Stimulated activated CD8-positive, alpha-beta memory T cell treated with anti-CD3 and anti-CD28 coated beads, Interleukin-7, amount 100 ng/mL, for 48 hours (primary cell): ENCODE measurements around the gene REXO1.

ENCODE experiments used
- DNase-seq, 2 donors: peaks; one replicate each; pipeline ENCODE4 v3.0.0-alpha.2; 2020; ENCODE audit warnings: low read depth in 1 of 2; ENCODE audit errors: extremely low read depth in 1 of 2

REXO1 gene

DNA sequence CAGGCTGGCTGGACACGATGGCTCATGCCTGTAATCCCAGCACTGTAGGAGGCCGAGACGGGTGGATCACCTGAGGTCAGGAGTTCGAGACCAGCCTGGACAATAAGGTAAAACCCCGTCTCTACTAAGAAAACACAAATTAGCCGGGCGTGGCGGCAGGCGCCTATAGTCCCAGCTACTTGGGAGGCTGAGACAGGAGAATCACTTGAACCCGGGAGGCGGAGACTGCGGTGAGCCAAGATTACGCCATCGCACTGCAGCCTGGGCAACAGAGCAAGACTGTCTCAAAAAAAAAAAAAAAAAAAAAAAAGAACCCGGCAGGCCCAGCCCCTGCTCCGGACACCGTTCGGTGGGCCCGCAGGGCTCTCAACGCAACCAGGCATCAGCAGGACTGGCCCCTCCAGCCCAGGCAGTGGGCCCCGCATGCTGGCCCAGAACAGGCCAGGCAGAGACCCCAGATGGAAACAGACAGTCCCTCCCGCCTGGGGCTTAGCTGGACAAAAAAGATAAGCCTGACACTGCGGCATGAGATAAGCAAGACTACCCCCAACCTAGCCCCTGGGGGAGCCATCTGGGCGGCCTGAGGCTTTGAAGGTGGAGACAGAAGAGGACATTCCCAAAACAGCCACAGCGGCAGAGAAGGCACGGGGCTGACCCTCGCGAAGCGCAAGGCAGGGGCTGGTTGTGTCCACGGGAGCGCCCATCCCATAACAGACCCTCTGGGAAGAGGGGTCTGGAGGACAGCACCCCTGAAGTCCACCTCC lies 11.6 kb downstream of the REXO1 start:
- no peak for DNase-seq

DNA sequence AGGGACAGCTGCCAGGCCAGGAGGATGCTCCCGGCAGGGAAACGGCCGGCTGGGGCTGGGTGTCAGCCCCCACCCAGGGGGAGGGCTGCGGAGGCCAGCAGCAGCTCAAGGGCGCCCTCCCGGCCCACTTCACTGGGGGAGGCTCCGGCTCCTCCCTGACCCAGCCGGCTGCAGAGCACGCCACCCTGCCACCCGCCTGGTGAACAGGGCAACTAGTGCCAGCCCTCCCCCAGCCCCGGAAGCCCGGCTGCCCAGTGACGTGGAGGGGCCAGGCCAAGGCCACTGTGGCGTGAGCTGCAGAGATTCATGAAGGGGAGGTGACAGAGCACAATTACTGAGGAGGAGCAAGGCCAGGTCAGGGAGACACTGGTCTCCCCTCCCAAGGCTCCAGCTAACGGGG lies 14.7 kb downstream of the REXO1 start:
- DNase-seq, result no peak

DNA sequence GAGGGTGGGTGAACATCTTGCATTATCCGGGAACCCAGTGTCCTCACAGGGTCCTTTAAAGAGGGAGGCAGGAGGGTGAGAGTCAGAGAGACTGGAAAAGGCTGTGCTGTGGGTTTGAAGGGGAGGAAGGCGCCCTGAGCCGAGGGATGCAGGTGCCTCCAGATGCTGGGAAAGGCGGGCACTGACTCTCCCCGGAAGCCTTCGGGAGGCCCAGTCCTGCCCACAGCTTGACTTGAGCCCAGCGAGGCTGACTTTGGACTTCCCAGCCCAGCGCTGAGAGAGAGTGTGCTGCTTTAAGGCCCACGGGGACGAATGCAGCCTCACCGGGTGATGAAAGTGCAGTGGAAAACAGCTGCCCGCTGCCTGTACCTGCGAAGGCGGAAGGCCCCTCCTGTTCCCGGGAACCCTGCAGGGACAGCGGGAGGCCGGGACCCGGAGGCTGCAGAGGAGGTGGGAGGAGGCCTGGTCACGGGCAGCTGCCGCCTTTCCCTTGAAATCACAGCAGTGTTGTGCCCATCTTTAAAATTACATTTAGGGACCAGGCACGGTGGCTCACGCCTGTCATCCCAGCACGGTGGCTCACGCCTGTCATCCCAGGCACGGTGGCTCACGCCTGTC lies 16.1 kb downstream of the REXO1 start:
- no peak for DNase-seq

DNA sequence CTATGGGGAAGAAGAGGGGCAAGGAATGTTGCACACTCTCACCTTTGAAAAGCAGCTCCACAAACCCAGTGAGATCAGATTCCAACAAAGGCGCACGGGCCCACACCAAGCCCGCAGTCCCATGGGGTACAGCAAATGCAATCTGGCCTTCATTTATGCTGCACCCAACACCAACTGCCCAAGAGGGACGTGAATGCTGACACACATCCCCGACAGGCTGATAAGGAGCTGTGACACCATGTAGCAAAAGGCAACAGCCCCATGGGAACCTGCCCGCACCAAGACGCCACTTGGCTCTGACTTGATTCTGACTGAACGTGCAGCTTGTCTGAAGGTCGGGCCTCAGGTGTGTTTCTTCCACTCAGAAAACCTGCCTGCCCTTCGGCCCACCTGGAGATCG lies 17.3 kb downstream of the REXO1 start:
- DNase-seq, result no peak

DNA sequence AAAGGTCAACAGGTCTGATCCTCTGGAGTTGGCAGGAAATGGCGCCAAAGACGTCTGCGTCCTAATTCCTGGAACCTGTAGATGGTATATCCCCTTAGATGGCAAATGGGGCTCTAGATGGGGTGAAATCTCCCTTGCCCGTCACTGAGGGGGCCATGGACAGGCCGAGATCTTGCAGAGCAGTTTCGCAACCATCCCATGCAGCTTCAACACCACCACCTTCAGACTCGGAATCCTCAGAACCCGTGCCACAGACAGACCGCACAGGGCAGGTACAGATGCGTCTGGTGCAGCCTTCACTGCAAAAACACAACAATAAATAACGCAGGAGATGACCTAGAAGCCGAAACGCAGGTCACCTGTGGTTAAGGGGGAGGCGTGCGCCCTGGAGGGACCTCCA lies 17.7 kb downstream of the REXO1 start:
- no peak for DNase-seq

DNA sequence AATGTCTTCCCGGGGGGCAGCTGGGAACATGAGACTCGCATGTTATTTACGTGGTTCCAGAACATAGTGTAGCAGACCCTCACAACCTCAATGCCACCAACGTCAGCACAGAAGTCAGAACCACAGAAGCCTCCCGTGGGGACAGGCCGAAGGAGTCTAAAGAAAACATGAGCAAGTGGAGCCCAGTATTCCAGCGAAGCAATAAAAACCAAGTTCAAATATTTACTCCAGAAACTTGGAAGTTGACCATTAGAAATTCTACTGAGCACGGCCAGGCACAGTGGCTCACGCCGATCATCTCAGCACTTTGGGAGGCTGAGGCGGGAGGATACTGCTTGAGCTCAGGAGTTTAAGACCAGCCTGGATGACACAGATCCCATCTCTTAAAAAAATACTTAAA lies 18.3 kb downstream of the REXO1 start:
- DNase-seq, result no peak

DNA sequence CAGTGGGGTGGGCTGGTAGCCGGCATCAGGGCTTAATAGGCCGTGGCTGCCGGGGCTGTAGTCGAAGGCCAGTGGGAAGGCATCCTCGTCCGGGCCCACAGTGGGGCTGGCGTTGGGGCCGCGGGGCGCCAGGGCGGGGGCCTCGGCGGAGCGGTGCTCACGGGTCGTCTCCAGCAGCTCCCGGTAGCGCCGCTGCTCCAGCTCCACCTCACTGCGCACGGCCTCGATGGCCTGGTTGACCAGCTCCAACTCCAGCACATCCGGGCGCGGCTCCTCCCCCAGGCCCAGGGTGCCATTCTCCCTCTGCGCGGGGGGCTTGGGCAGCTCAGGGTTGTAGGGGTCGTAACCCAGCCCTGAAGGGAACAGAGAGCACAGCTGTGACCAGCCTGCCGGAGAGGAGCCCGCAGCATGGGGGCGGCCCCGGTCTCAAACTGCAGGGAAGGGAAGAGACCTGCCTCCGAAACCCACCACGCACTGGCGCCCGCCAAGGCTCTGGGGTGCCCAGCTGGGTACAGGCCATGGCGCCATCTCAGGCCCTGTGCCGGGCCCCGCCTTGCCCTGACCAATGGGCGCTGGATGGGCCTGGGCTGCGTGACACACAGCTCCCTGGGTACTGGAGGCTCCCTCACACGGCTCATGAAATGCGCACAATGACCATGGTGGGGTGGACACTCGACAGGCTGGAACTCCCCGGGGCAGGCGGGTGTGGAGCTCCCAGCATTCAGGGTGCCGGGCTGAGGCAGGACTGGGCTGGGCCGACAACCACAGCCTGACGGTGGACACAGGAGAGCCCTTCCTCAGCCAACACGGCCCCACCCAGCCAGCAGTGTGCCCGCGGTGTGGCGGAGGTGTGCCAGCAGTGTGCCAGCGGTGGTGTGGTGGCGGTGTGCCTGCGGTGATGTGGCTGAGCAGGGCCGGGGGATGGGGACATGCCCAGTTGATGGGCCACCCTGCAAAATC lies 19.7 kb downstream of the REXO1 start:
- DNase-seq, result no peak

DNA sequence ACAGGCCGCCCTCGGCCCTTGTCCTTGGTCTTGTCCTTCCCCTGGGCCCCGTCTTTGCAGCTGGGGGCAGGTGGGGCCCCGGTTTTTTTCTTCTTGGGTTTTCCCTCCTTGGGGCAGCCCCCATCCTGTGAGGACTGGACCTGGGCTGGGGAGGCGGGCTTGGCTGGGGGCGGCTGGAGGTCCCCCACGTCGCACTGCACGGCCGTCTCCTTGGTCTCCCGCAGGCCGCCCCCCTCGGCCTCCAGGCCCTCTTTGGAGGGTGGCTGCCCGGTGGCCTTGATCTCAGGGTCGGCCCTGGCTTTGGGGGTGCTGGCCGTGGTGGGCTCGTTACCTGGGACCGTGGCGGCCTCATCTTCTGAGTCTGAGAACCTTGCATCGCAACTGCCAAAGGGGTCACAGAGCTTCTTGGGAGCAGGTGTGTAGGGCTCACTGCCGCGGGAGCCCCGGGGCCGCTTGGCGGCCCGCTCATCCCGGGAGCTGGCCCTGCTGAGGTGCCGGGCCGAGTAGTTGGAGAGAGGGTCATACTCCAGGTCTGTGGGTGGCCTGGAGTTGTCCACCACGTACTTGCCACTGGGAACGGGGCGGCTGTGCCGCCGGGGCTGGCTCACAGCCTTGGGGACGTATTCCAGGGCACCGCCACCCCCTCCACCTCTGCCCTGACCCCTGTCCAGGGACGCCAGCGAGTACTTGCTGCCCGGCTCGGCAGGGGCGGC lies 20.6 kb downstream of the REXO1 start:
- DNase-seq, result no peak

DNA sequence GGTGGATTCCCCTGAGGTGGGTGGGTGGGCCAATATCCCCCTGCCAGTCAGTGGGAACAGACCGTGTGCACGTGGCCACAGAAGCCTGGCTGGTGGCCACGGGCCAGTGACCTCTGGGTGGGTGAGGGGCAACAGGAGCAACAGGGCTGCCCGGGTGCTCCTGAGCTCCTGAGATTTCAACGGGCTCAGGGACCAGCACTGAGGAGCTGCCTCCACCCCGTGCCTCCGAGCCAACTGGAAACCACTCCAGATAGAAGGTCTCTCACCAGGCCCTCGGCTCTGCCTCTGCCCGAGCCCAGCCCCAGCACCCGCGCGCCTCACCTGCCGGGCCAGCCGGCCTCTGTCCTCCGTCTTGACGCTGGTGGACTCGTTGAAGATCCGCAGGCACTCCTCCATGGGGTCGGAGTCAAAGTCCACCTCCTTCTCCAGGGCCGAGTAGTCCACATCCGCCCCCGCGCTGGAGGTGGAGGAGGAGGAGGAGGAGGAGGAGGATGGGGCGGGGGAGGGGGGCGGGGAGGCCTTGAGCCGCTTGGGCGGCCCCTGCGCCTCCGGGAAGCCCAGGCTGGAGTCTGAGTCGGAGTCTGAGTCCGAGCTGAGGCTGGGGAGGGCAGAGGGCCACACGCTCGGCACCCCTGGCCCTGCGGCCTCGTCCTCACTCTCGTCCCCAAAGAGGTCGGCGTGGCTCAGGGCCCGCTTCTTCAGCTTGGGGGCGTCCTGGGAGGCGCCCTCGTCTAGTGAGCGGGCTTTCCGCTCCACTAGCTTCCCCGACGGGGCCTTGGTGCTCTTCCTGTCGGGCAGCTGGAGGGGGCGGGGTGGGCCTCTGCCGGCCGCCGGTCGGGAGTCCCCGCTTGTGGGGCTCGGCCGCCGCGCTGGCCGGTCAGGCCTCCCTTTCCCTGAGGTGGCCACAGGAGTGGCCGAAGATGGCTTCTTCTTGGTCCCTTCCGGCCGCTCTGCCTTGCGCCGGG lies 21.4 kb downstream of the REXO1 start:
- DNase-seq, result no peak

DNA sequence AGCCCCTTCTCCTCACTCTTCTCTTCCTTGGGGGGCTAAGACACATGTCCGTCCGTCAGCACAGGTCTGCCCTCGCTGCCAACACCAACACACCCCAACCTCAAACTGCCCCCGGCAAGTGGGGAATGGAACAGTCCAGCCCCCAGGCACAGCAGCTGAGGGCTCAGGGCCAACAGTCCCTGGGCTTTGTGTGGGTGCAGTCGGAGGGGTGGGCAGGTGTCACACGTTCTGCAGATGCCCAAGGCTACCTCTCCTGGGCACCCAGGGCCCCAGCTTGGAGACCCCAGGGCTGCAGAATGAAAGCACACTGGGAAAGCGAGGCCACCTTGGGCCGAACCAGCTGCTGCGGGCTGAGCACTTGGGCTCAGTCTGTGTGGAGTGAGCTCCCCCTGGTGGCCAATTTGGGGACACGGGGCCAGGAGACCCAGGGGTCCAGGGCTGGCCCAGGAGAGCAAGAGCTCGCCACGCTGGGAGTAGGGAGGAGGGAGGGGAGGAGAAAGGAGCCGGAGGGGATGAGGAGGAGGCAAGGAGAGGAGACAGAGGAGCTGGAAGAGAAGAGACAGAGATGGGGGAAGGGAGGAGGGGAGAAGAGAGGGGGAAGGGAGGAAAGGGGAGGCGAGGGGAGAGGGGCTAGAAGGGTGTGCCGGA lies 22.2 kb downstream of the REXO1 start:
- peak; percentile 33 to 53 for DNase-seq

DNA sequence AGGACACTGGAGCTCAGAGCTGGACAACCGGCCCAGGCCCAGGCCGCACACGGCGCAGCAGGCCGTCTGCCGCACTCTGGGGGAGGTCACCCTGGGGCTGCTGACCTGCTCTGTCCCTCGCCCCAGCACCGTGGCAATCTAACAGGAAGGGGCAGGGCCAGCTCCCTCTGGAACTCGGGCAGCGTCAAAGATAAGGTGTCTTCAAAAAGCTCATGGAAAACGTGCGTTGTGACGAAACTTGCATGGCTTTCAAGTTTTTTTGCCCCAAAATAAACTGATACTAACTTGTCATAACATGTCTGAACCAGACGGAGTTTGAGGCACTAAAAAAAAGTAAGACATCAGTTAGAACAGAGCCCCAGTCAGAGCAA lies 24.0 kb downstream of the REXO1 start:
- no peak for DNase-seq

DNA sequence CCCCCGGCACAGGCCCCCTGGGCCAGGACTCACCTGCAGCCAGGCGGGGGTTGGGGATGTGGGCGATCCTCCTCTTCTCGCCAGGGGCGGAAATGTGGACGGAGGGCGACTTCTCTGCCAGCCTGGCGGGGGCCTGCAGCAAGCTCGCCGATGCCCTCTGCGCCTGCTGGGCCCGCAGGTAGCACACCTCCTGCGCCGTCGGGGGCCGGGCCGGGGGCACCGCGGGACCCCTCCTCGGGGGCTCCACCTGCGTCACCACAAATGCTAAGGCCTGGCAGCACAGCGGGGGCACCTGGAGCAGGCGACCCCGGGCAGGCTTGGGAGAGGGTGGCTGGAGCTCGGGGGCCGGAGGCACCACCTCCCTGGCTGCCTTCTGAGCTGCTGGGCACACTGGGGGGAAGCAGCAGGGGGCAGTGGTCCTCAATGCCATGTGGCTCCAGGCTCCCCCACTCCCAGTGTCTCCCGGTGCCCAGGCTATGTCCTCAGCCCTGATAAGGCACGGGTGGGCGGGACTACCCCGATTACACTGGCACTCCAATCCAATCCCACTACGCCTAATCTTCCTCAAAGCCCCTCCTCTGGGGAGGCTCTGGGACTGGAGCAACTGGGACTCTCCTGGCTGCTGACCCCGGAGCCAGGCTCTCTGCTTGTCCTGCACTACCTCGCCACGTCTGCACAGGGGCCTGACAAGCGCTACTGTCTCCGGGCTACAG lies 24.6 kb downstream of the REXO1 start:
- DNase-seq, result no peak

DNA sequence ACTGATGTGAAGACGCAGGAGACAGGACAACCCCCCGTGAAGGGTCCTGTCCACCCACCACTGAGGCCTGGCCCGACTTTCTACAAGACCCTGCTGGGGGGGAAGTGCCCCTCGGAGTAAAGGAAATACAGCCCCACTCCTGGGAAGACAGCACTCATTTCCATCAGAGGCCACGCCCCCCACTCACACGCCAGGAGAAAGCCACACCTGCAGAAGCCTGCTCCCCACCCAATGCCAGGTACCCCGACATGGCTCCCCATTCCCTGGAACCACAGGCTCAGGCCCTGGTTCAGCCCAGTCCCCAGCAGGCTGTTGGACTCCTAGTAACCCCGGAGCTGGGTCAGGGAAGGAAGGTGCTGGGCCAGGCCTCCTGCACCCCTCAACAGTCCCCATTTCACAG lies 25.3 kb downstream of the REXO1 start:
- no peak for DNase-seq

DNA sequence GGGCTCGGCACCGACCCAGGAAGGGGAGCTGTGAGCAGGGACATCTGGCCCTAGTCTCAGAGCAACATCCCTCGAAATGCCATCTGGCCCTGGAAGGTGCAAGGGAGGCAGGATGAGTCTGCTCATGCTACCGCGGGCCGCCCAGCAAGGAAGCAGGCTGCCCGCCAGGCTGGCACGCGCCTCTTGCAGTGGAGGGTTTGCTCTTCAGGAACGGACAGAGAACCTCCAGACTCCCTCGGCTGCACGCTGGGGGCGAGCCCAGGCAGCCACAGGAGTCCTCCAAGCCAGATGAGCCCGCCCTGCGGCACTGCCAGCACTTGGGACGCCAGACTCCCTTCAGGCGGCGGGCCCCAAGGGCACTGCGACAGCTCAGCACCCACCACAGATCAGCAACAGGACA lies 26.1 kb downstream of the REXO1 start:
- DNase-seq, result no peak

DNA sequence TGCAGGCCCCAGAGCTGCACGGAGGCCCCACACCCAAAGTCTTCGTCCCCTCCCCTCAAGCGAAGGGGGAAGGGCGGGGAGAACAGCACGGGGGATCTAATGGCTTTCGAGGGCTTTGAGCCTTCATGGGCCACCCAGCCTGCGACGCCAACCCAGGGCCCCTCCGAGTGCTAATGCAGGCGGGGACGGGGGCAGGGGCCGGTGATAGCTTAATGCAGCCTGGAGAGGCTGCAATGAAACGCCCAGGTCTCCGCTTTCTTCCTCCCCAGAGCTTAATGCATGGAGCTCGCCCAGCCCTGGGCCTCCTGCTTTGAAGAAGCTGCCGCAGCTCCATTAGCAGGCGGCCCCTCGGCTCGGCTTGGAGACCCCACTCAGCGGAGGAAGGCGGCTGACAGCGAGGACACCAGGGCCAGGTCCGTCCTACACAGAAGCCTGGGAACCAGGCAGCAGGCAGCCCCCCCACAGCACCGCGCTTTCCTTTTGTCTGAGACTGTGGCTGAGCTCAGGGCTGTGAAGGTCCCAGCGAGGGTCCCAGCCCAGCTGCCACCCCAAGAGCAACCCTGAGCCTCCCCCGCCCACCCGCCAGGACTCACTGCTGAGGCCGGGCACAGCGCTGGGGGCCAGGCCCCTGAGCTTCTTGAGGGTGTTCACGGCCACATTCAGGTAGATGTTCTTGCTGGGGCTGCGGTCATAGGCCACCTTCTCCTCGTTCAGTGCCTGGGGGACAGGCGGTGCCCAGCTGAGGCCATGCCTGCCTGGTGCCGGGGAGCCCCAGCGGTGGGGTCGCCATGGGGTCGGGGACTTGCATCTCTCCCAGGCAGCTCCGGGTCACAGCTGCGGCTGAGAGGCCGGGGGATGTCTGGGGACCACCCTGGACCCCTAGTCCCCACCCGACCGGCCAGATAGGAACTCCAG lies 28.7 kb downstream of the REXO1 start:
- no peak for DNase-seq

DNA sequence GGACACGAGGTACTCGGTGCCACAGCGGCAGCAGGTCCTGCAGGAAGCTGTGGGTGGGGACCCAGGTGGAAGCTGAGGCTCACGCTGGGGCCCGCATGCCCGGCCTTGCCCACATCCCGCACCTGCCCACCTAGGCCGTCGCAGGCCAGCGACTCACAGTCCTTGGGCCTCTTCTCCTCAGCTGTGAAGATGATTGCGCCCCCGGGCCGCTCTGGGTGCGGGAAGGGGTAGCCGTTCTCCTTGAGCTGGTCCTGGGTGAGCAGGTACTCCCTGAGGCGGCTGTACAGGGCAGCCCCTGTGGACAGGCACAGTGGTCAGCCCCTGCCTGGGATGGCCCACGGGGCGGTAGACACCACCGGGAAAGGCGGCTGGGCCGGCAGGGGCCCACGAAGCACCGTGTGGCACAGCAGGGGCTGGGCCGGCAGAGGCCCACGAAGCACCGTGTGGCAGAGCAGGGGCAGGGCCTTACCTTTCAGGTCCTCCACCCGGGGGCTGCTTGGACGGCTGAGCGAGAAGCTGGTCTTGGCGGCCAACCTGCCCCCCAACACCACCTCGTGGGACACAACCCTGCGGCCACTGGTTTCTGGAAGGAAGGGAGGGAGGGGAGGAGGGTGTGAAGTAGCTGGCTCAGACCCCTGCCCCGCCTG lies 29.6 kb downstream of the REXO1 start:
- DNase-seq, result no peak

DNA sequence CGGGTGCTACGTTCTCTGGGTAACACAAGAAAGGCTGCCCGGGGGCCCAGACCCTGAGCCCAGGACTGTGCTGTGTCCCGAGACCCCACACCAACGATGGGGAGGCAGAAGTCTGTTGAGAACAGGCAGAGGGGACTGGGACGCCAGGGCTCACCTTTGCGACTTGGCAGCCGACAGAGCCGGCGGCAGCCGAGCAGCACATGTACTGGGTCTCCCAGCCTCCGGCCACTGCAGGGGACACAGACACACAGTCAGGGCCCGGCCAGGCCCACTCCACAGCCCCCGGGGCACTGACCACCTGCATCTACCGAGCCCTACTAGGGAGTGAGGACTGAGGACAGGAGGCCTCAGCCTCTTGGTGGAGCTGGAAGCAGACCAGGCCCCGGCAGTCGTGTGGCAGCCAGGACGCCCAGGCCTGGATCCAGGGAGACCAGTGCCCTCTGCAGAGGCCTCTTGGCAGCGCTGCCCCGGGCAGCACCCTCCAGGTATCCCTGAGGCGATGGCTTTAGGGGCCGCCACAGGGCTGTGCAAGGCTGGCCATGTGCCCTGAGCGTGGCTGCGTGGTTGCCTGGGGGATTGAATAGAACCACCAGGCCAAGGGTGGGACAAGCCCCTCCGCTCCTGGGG lies 30.6 kb downstream of the REXO1 start:
- no peak for DNase-seq
